ENCODE data around the gene CCDC92B.
"Not testable (repeated sequence)": the region's sequence is repeated elsewhere in the genome, so short reads cannot be mapped to it uniquely, and the experiment has no call there.

Gene CCDC92B

GRCh38 chr17:2749058-2749783 is at the start of gene CCDC92B:
Gene CCDC92B, minus strand, starts transcription at chr17:2749652. Its CDS starts 14,507 bp downstream, at chr17:2735145.
- DNase-seq (ENCODE audit: low spot score) = no peak

GRCh38 chr17:2798678-2799077 is 49.2 kb upstream of the CCDC92B start:
- no peak for DNase-seq (ENCODE audit: low spot score)

- no peak for DNase-seq (ENCODE audit: low spot score)
Observed at GRCh38 chr17:2798188-2798587, 48.7 kb upstream of the CCDC92B start.

- no peak for DNase-seq (ENCODE audit: low spot score)
Observed at GRCh38 chr17:2797637-2798036, 48.2 kb upstream of the CCDC92B start.

- no peak for DNase-seq (ENCODE audit: low spot score)
Observed at GRCh38 chr17:2797226-2797625, 47.8 kb upstream of the CCDC92B start.

GRCh38 chr17:2796164-2797125 is 47.0 kb upstream of the CCDC92B start, which contains the start of gene RAP1GAP2:
Gene RAP1GAP2, plus strand, starts transcription at chr17:2796438. Its CDS starts 90 bp downstream, at chr17:2796528.
- DNase-seq (ENCODE audit: low spot score) = no peak

GRCh38 chr17:2795441-2796163 is 46.1 kb upstream of the CCDC92B start:
- no peak for DNase-seq (ENCODE audit: low spot score)

- DNase-seq (ENCODE audit: low spot score) = no peak
Observed at GRCh38 chr17:2794111-2794803, 44.8 kb upstream of the CCDC92B start.

- DNase-seq (ENCODE audit: low spot score) = no peak
Observed at GRCh38 chr17:2792366-2793169, 43.1 kb upstream of the CCDC92B start.

- DNase-seq (ENCODE audit: low spot score) = no peak
Observed at GRCh38 chr17:2789700-2790099, 40.2 kb upstream of the CCDC92B start.

GRCh38 chr17:2786176-2786881 is 36.9 kb upstream of the CCDC92B start:
- peak; percentile 71 for DNase-seq (ENCODE audit: low spot score)

- not testable (repeated sequence) for DNase-seq (ENCODE audit: low spot score)
Observed at GRCh38 chr17:2785376-2785775, 35.9 kb upstream of the CCDC92B start.

- DNase-seq (ENCODE audit: low spot score) = no peak
Observed at GRCh38 chr17:2784864-2785263, 35.4 kb upstream of the CCDC92B start.

GRCh38 chr17:2783310-2784030 is 34.0 kb upstream of the CCDC92B start:
- no peak for DNase-seq (ENCODE audit: low spot score)

GRCh38 chr17:2782055-2782454 is 32.6 kb upstream of the CCDC92B start:
- DNase-seq (ENCODE audit: low spot score) = no peak

GRCh38 chr17:2781598-2781997 is 32.1 kb upstream of the CCDC92B start:
- not testable (repeated sequence) for DNase-seq (ENCODE audit: low spot score)

- no peak for DNase-seq (ENCODE audit: low spot score)
Observed at GRCh38 chr17:2780931-2781454, 31.5 kb upstream of the CCDC92B start.

GRCh38 chr17:2780256-2780655 is 30.8 kb upstream of the CCDC92B start:
- no peak for DNase-seq (ENCODE audit: low spot score)

- DNase-seq (ENCODE audit: low spot score) = no peak
Observed at GRCh38 chr17:2779545-2779944, 30.1 kb upstream of the CCDC92B start.
